Glutamatergic neuron (in vitro differentiated cells): Measurements from ENCODE around the gene PSMD7. TPM values are rescaled to one million over a fixed set of nuclear protein-coding genes. Genes with fewer than 3 reads are reported as not detected.

Source experiments
- DNase-seq: peaks from one replicate; pipeline ENCODE4 v3.0.0; 2022
- H3K27ac Mint-ChIP-seq: one replicate; pipeline ENCODE4 v1.8.0; 2020; ENCODE audit warnings: mild to moderate bottlenecking, mixed read lengths, inconsistent platforms; ENCODE audit not compliant: unreplicated experiment
- H3K27me3 Mint-ChIP-seq: one replicate; pipeline ENCODE4 v1.8.0; 2020; ENCODE audit warnings: mild to moderate bottlenecking, moderate library complexity, mixed read lengths, inconsistent platforms; ENCODE audit not compliant: unreplicated experiment
- H3K36me3 Mint-ChIP-seq: one replicate; pipeline ENCODE4 v1.8.0; 2020; ENCODE audit warnings: mild to moderate bottlenecking, mixed read lengths, inconsistent platforms; ENCODE audit not compliant: unreplicated experiment
- H3K4me1 Mint-ChIP-seq: one replicate; pipeline ENCODE4 v1.8.0; 2020; ENCODE audit warnings: mild to moderate bottlenecking, low read depth, mixed read lengths, inconsistent platforms; ENCODE audit not compliant: unreplicated experiment
- H3K4me3 Mint-ChIP-seq: one replicate; pipeline ENCODE4 v1.8.0; 2020; ENCODE audit warnings: mild to moderate bottlenecking, mixed read lengths, inconsistent platforms; ENCODE audit not compliant: unreplicated experiment
- H3K9me3 Mint-ChIP-seq: one replicate; pipeline ENCODE4 v1.8.0; 2020; ENCODE audit warnings: mild to moderate bottlenecking, moderate library complexity, mixed read lengths, inconsistent platforms; ENCODE audit not compliant: unreplicated experiment
- CTCF ChIP-seq: fragments of 200-600 bp; sonication (generic); IDR thresholded peaks from one replicate; pipeline ENCODE4 v1.5.0; 2021; ENCODE audit not compliant: partially characterized antibody, unreplicated experiment
- long read RNA-seq: library from polyadenylated mRNA; unstranded; transcript quantifications from one replicate; pipeline ENCODE4 v2.0.0, GENCODE V29; 2020; ENCODE audit not compliant: unreplicated experiment
- total RNA-seq: library from RNA; stranded (reverse); fragmentation: NEBNext Ultra II Directional; extraction: Animal tissue kit (Norgen Biotek cat#: 25700); gene quantifications from one replicate; pipeline ENCODE4 v1.2.1, GENCODE V29; 2021; ENCODE audit not compliant: unreplicated experiment

Gene PSMD7
- total RNA-seq, result 95.0 TPM
- long read RNA-seq, transcript PSMD7-201 (7 exons, 1,670 nt), result major isoform, 129 of 141 reads
- long read RNA-seq, partial matches to known transcripts, result 0 of 141 reads
- long read RNA-seq, other reads (novel, unspliced or antisense), result 11 of 141 reads

- Mint-ChIP-seq H3K4me1 (peaks cover 3% of the 10 kb centered on the region), H3K4me3 (peak within 1 kb of the TSS; percentile 87), H3K27ac (peak within 1 kb of the TSS; percentile 93), H3K36me3 (no peaks in the 10 kb centered on the region), H3K9me3 (peaks cover 3% of the 10 kb centered on the region), H3K27me3 (no peaks in the 10 kb centered on the region)
- TF ChIP-seq CTCF, result no peak
- DNase-seq, result peak; percentile 93
These were observed at the start of gene PSMD7 for GRCh38 chr16:74296432-74297144. Gene PSMD7 (plus strand): TSS chr16:74296814. CDS start chr16:74296915, 101 bp downstream.

GRCh38 chr16:74249254-74249653, 47.4 kb upstream of the PSMD7 start:
- Mint-ChIP-seq H3K4me3 (no peak overlapping the region), H3K27me3 (peaks cover 1% of the 10 kb centered on the region), H3K27ac (no peak overlapping the region), H3K9me3 (peaks cover 2% of the 10 kb centered on the region), H3K36me3 (no peaks in the 10 kb centered on the region), H3K4me1 (no peaks in the 10 kb centered on the region)
- no peak for DNase-seq
- TF ChIP-seq CTCF, result no peak

- H3K4me3 Mint-ChIP-seq, result no peak overlapping the region
- no peaks in the 10 kb centered on the region for H3K36me3 Mint-ChIP-seq
- peaks cover 2% of the 10 kb centered on the region for H3K9me3 Mint-ChIP-seq
- no peak overlapping the region for H3K27ac Mint-ChIP-seq
- DNase-seq, result no peak
- H3K27me3 Mint-ChIP-seq, result peaks cover 1% of the 10 kb centered on the region
- H3K4me1 Mint-ChIP-seq, result no peaks in the 10 kb centered on the region
- no peak for TF ChIP-seq CTCF
These were observed 46.8 kb upstream of the PSMD7 start for GRCh38 chr16:74249846-74250245.

- no peak for TF ChIP-seq CTCF
- no peak overlapping the region for H3K27ac Mint-ChIP-seq
- H3K4me3 Mint-ChIP-seq, result no peak overlapping the region
- no peak for DNase-seq
- no peaks in the 10 kb centered on the region for H3K36me3 Mint-ChIP-seq
- no peaks in the 10 kb centered on the region for H3K4me1 Mint-ChIP-seq
- H3K9me3 Mint-ChIP-seq, result peaks cover 2% of the 10 kb centered on the region
- H3K27me3 Mint-ChIP-seq, result peaks cover 1% of the 10 kb centered on the region
These were observed 44.3 kb upstream of the PSMD7 start for GRCh38 chr16:74252329-74252728.
